Testis (tissue), 3 donors: ENCODE results near the gene MAN1A1. TPM values are rescaled to one million over a fixed set of nuclear protein-coding genes. Genes with fewer than 3 reads are reported as not detected.

Experiments used
- DNase-seq: peaks from one replicate; pipeline ENCODE4 v3.0.0-alpha.2; 2019
- H3K27ac ChIP-seq, 2 donors: fragments of 200-600 bp; sonication (generic); one replicate each; pipeline ENCODE4 v1.5.1; 2019
- H3K27me3 ChIP-seq: fragments of 200-600 bp; sonication (generic); one replicate; pipeline ENCODE4 v1.5.1; 2019
- H3K36me3 ChIP-seq: fragments of 200-600 bp; sonication (generic); one replicate; pipeline ENCODE4 v1.5.1; 2017; ENCODE audit warnings: low read depth; ENCODE audit errors: missing control alignments
- H3K4me1 ChIP-seq: fragments of 200-600 bp; sonication (generic); one replicate; pipeline ENCODE4 v1.5.1; 2019
- H3K4me3 ChIP-seq, 2 donors: fragments of 200-600 bp; sonication (generic); one replicate each; pipeline ENCODE4 v1.5.1; 2017 to 2019
- H3K9me3 ChIP-seq: fragments of 200-600 bp; sonication (generic); one replicate; pipeline ENCODE4 v1.5.1; 2017
- CTCF ChIP-seq, 3 experiments: fragments of 450-650 bp in 2 of 3; fragments of 200-600 bp in 1 of 3; sonication (generic) in 1 of 3; IDR thresholded peaks; one replicate each; pipeline ENCODE4 v1.5.1; 2016 to 2019; ENCODE audit warnings: antibody characterized with exemption in 3 of 3, mild to moderate bottlenecking in 2 of 3, moderate library complexity in 1 of 3
- POLR2A ChIP-seq: fragments of 450-650 bp; IDR thresholded peaks from one replicate; pipeline ENCODE4 v1.6.1; 2017; ENCODE audit warnings: antibody characterized with exemption, mild to moderate bottlenecking, moderate library complexity
- WGBS, 2 donors: methylation state at CpG; one replicate each; pipeline ENCODE4 v1.1.5; 2018; 5-methylcytosine and 5-hydroxymethylcytosine counted together
- intact Hi-C: fragments of 100-400 bp; cut with DNase I; formaldehyde crosslinking; loops from one replicate; pipeline ENCODE4 v1.15.1; 2023; ENCODE audit warnings: low total_unique reads
- polyA plus RNA-seq: library from polyadenylated mRNA; stranded (reverse); fragments of 350-450 nt; fragmentation: Illumina TruSeq; extraction: RNeasy Lipid Tissue Mini Kit (QIAGEN cat#74804); gene quantifications from one replicate; pipeline ENCODE4 v1.2.3, GENCODE V29; 2014; ENCODE audit warnings: low read depth, low replicate concordance; ENCODE audit not compliant: insufficient read depth
- total RNA-seq, 2 donors: library from RNA; depleted of rRNA; stranded (reverse); fragments of >200 nt; gene quantifications; one replicate each; pipeline ENCODE4 v1.2.3, GENCODE V29; 2016

MAN1A1 gene
- total and polyA plus RNA-seq, 3 donors from 2014 or later = 12.8 to 21.1 (median 15.0) TPM

GRCh38 chr6:119318730-119319129, 30.8 kb downstream of the MAN1A1 start:
- Histone ChIP-seq H3K4me1 (no peaks in the 10 kb centered on the region), H3K27ac (no peak overlapping the region), H3K36me3 (no peaks in the 10 kb centered on the region), H3K4me3 (no peak overlapping the region), H3K27me3 (no peaks in the 10 kb centered on the region), H3K9me3 (no peaks in the 10 kb centered on the region)
- DNase-seq = no peak
- TF ChIP-seq CTCF (IDR thresholded peaks at IDR 0.05) (no peak), POLR2A (no peak)
- 97% methylated on average over 1 of the region's 1 CpG for WGBS, 2 donors
- intact Hi-C loops = no loop called here

GRCh38 chr6:119318176-119318575, 31.4 kb downstream of the MAN1A1 start:
- intact Hi-C loops = no loop called here
- 95 to 96% methylated on average over 1 of the region's 1 CpG for WGBS, 2 donors

GRCh38 chr6:119317007-119317406, 32.6 kb downstream of the MAN1A1 start:
- WGBS, 2 donors = 93 to 97% methylated on average over 4 of the region's 4 CpGs
- no peak for DNase-seq
- TF ChIP-seq POLR2A (no peak), CTCF (IDR thresholded peaks at IDR 0.05) (no peak)
- intact Hi-C loops = no loop called here
- H3K9me3 ChIP-seq = no peaks in the 10 kb centered on the region
- H3K4me1 ChIP-seq = no peaks in the 10 kb centered on the region
- no peak overlapping the region for H3K4me3 ChIP-seq
- no peaks in the 10 kb centered on the region for H3K36me3 ChIP-seq
- H3K27me3 ChIP-seq = no peaks in the 10 kb centered on the region
- H3K27ac ChIP-seq = no peak overlapping the region

More at GRCh38 chr6:119318176-119318575, 31.4 kb downstream of the MAN1A1 start:
- no peak overlapping the region for H3K4me3 ChIP-seq
- H3K4me1 ChIP-seq = no peaks in the 10 kb centered on the region
- no peaks in the 10 kb centered on the region for H3K36me3 ChIP-seq
- DNase-seq = no peak
- no peaks in the 10 kb centered on the region for H3K27me3 ChIP-seq
- TF ChIP-seq CTCF (IDR thresholded peaks at IDR 0.05) (no peak), POLR2A (no peak)
- no peaks in the 10 kb centered on the region for H3K9me3 ChIP-seq
- no peak overlapping the region for H3K27ac ChIP-seq

GRCh38 chr6:119314885-119315272, 34.7 kb downstream of the MAN1A1 start:
- Histone ChIP-seq H3K4me3 (no peak overlapping the region), H3K27ac (no peak overlapping the region), H3K4me1 (no peaks in the 10 kb centered on the region), H3K36me3 (no peaks in the 10 kb centered on the region), H3K9me3 (no peaks in the 10 kb centered on the region), H3K27me3 (no peaks in the 10 kb centered on the region)
- TF ChIP-seq CTCF (IDR thresholded peaks at IDR 0.05) (no peak), POLR2A (no peak)
- intact Hi-C loops = no loop called here
- WGBS, 2 donors = 51 to 64% methylated on average over 5 of the region's 5 CpGs
- no peak for DNase-seq

- 85 to 88% methylated on average over 10 of the region's 10 CpGs for WGBS, 2 donors
- no peak overlapping the region for H3K4me3 ChIP-seq
- TF ChIP-seq POLR2A (no peak), CTCF (IDR thresholded peaks at IDR 0.05) (no peak)
- H3K27ac ChIP-seq = no peak overlapping the region
- no peaks in the 10 kb centered on the region for H3K9me3 ChIP-seq
- H3K4me1 ChIP-seq = no peaks in the 10 kb centered on the region
- no peak for DNase-seq
- no peaks in the 10 kb centered on the region for H3K36me3 ChIP-seq
- H3K27me3 ChIP-seq = no peaks in the 10 kb centered on the region
- intact Hi-C loops = no loop called here
These were observed 35.4 kb downstream of the MAN1A1 start for GRCh38 chr6:119313937-119314884.
